ENCODE data around the gene KTN1.

KTN1 gene

GRCh38 chr14:55701638-55702037, 121.6 kb downstream of the KTN1 start:
- Histone ChIP-seq H3K4me3 (ENCODE audit: low read length) (no peak overlapping the region), H3K4me1 (ENCODE audit: control insufficient read depth, insufficient read depth, low read length) (no peaks in the 10 kb centered on the region), H3K27me3 (ENCODE audit: control insufficient read depth, insufficient read depth, low read length) (no peaks in the 10 kb centered on the region), H3K27ac (ENCODE audit: low read depth, low read length) (no peak overlapping the region), H3K36me3 (ENCODE audit: control insufficient read depth, insufficient read depth, low read length) (peaks cover 2% of the 10 kb centered on the region), H3K9ac (ENCODE audit: low read length) (no peak overlapping the region)

GRCh38 chr14:55702511-55702910, 122.5 kb downstream of the KTN1 start:
- Histone ChIP-seq H3K9ac (ENCODE audit: low read length) (no peak overlapping the region), H3K4me1 (ENCODE audit: control insufficient read depth, insufficient read depth, low read length) (no peaks in the 10 kb centered on the region), H3K27ac (ENCODE audit: low read depth, low read length) (no peak overlapping the region), H3K27me3 (ENCODE audit: control insufficient read depth, insufficient read depth, low read length) (no peaks in the 10 kb centered on the region), H3K4me3 (ENCODE audit: low read length) (no peak overlapping the region), H3K36me3 (ENCODE audit: control insufficient read depth, insufficient read depth, low read length) (peaks cover 2% of the 10 kb centered on the region)

DNA sequence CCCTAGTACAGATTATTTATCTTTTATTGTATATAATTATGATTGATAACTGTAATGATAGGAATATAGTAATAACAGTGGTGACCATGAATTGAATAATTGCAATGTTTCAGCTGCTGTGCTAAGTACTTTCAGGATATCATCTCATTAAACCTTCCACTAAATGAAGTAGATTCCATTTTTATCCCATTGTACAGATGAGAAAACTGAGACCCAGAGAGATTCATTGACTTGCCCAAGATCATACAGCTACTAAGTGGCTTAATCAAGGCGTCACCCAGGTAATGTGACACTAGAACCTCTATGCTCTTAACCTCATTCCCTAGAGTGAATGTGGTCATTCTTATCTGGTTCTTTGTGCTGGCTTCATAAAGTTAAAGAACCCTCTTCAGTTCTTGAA, 124.6 kb downstream of the KTN1 start:
- Histone ChIP-seq H3K9ac (ENCODE audit: low read length) (no peak overlapping the region), H3K27me3 (ENCODE audit: control insufficient read depth, insufficient read depth, low read length) (no peaks in the 10 kb centered on the region)

DNA sequence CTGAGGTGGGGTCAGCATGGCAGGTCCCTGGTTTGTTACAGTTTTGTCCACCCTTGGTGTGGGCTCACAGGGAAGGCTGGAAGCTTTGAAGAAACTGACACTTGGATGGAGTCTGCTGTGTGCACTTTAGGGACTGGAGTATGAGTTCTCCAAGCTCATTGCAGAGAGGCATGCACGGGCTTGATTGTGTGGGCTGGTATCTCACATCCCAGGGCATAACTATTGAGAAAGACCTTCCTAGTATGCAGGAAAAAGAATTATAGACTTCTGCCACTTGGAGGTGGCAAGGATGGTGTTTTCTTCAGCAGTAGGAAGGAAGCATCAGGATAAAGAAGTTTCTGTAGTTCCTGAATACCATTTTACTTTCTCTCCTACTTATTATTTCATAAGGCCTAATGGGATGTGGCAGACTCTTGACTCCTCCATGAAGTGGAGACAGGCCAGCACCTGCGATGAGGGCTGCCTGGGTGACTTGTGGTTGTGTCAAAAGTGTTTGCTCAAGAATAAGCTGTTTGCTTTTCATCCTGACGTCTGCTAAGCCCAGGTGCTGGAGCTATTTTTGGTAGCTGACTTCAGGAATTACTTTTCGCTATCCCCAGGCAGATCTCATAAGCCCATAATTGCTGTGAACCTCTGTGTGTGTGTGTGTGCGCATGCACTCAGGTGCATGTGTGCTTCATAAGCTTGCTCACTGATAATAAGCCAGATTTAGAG, 125.8 kb downstream of the KTN1 start:
- H3K27me3 ChIP-seq (ENCODE audit: control insufficient read depth, insufficient read depth, low read length): no peaks in the 10 kb centered on the region
- H3K36me3 ChIP-seq (ENCODE audit: control insufficient read depth, insufficient read depth, low read length): no peaks in the 10 kb centered on the region
- no peak overlapping the region for H3K9ac ChIP-seq (ENCODE audit: low read length)
- no peak overlapping the region for H3K27ac ChIP-seq (ENCODE audit: low read depth, low read length)
- no peak overlapping the region for H3K4me3 ChIP-seq (ENCODE audit: low read length)
- H3K4me1 ChIP-seq (ENCODE audit: control insufficient read depth, insufficient read depth, low read length): no peaks in the 10 kb centered on the region

More for the DNA sequence above, 124.6 kb downstream of the KTN1 start:
- no peaks in the 10 kb centered on the region for H3K36me3 ChIP-seq (ENCODE audit: control insufficient read depth, insufficient read depth, low read length)
- no peaks in the 10 kb centered on the region for H3K4me1 ChIP-seq (ENCODE audit: control insufficient read depth, insufficient read depth, low read length)
- H3K4me3 ChIP-seq (ENCODE audit: low read length): no peak overlapping the region
- no peak overlapping the region for H3K27ac ChIP-seq (ENCODE audit: low read depth, low read length)

DNA sequence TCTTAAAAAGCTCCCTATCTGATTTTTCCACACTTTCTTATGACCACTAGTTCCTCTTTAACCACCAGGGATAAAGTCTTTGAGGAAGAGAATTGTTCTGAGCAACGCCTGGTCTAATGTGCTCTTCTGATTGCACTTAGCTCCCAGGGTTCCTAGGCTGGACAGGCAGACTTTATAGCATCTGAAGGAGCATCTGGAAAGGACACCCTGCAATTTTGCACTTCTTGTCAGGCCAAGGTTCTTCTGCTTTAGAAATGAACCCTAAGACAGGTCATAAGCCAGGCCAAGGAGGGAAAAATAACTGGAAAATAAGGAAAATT, 126.3 kb downstream of the KTN1 start:
- H3K27me3 ChIP-seq (ENCODE audit: control insufficient read depth, insufficient read depth, low read length): no peaks in the 10 kb centered on the region
- H3K36me3 ChIP-seq (ENCODE audit: control insufficient read depth, insufficient read depth, low read length): no peaks in the 10 kb centered on the region
- H3K4me3 ChIP-seq (ENCODE audit: low read length): no peak overlapping the region
- H3K27ac ChIP-seq (ENCODE audit: low read depth, low read length): no peak overlapping the region
- no peaks in the 10 kb centered on the region for H3K4me1 ChIP-seq (ENCODE audit: control insufficient read depth, insufficient read depth, low read length)
- H3K9ac ChIP-seq (ENCODE audit: low read length): no peak overlapping the region

GRCh38 chr14:55706893-55707292, 126.9 kb downstream of the KTN1 start:
- Histone ChIP-seq H3K4me1 (ENCODE audit: control insufficient read depth, insufficient read depth, low read length) (no peaks in the 10 kb centered on the region), H3K4me3 (ENCODE audit: low read length) (no peak overlapping the region), H3K36me3 (ENCODE audit: control insufficient read depth, insufficient read depth, low read length) (no peaks in the 10 kb centered on the region), H3K27ac (ENCODE audit: low read depth, low read length) (no peak overlapping the region), H3K27me3 (ENCODE audit: control insufficient read depth, insufficient read depth, low read length) (no peaks in the 10 kb centered on the region), H3K9ac (ENCODE audit: low read length) (no peak overlapping the region)

- Histone ChIP-seq H3K4me1 (ENCODE audit: control insufficient read depth, insufficient read depth, low read length) (no peaks in the 10 kb centered on the region), H3K36me3 (ENCODE audit: control insufficient read depth, insufficient read depth, low read length) (no peaks in the 10 kb centered on the region), H3K27me3 (ENCODE audit: control insufficient read depth, insufficient read depth, low read length) (no peaks in the 10 kb centered on the region), H3K4me3 (ENCODE audit: low read length) (no peak overlapping the region), H3K9ac (ENCODE audit: low read length) (no peak overlapping the region), H3K27ac (ENCODE audit: low read depth, low read length) (no peak overlapping the region)
Observed at GRCh38 chr14:55707365-55707804, 127.4 kb downstream of the KTN1 start.

DNA sequence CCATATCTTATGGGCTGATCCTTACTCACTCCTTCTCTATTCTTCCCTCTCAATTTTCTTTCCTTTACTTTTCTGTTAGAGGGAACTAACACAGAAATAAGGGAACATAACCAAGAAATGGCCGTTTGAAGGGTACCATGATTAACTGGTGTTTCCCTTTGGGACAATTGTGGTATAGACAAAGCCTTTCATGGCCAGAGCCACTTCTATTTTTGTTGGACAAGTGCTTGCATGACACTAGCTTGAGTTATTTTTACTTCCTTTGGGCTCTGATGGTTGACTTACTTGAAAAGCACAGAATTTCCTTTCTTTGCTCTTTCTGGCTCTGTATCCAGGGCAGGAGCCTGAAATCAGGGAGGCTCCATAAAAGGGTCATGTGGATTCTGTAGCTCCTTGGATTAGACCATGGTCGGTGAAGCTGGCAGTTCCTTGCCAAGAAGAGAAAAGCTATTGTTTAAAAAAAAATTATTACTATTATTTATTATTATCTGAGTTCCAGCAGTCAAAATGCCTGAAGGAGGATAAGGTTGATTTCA, 130.6 kb downstream of the KTN1 start:
- no peaks in the 10 kb centered on the region for H3K4me1 ChIP-seq (ENCODE audit: control insufficient read depth, insufficient read depth, low read length)

DNA sequence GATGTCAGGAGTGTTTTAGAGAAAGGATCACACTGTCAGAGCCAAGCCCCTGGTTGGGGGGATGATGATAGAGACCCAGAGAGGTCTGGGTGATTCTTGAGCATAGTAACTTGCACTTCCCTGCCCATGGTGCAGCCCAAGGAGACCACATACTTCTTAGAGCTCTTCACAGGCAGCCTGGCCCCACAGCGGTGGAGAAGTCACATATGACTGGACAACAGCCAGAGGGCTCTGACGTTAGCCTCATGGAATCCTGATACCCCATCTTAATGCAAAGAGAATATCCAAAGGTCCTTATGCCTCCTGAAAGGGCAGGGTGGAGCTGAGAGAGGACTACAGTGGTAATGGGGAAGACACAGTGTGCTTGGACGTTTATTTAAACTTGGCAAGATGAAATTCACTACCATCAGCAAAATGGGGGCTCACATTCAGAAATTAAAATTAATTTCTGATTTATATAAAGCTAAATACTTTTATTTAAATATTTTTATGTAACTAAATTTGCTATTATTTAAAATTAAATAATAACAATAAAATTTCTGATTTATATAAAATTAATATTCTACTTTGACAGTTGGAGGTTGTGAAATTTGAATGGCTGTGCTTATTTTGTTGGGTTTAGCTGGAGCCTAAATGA, 131.3 kb downstream of the KTN1 start:
- Histone ChIP-seq H3K4me1 (ENCODE audit: control insufficient read depth, insufficient read depth, low read length) (no peaks in the 10 kb centered on the region), H3K9ac (ENCODE audit: low read length) (no peak overlapping the region), H3K27me3 (ENCODE audit: control insufficient read depth, insufficient read depth, low read length) (no peaks in the 10 kb centered on the region), H3K4me3 (ENCODE audit: low read length) (no peak overlapping the region), H3K36me3 (ENCODE audit: control insufficient read depth, insufficient read depth, low read length) (no peaks in the 10 kb centered on the region), H3K27ac (ENCODE audit: low read depth, low read length) (no peak overlapping the region)

More for the DNA sequence above, 130.6 kb downstream of the KTN1 start:
- Histone ChIP-seq H3K9ac (ENCODE audit: low read length) (no peak overlapping the region), H3K4me3 (ENCODE audit: low read length) (no peak overlapping the region), H3K36me3 (ENCODE audit: control insufficient read depth, insufficient read depth, low read length) (no peaks in the 10 kb centered on the region), H3K27ac (ENCODE audit: low read depth, low read length) (no peak overlapping the region), H3K27me3 (ENCODE audit: control insufficient read depth, insufficient read depth, low read length) (no peaks in the 10 kb centered on the region)

- no peak overlapping the region for H3K9ac ChIP-seq (ENCODE audit: low read length)
- no peak overlapping the region for H3K4me3 ChIP-seq (ENCODE audit: low read length)
- H3K27me3 ChIP-seq (ENCODE audit: control insufficient read depth, insufficient read depth, low read length): no peaks in the 10 kb centered on the region
- no peak overlapping the region for H3K27ac ChIP-seq (ENCODE audit: low read depth, low read length)
- H3K4me1 ChIP-seq (ENCODE audit: control insufficient read depth, insufficient read depth, low read length): no peaks in the 10 kb centered on the region
- H3K36me3 ChIP-seq (ENCODE audit: control insufficient read depth, insufficient read depth, low read length): no peaks in the 10 kb centered on the region
Observed at GRCh38 chr14:55712491-55712890, 132.5 kb downstream of the KTN1 start.

- Histone ChIP-seq H3K9ac (ENCODE audit: low read length) (no peak overlapping the region), H3K4me1 (ENCODE audit: control insufficient read depth, insufficient read depth, low read length) (no peaks in the 10 kb centered on the region), H3K27me3 (ENCODE audit: control insufficient read depth, insufficient read depth, low read length) (no peaks in the 10 kb centered on the region), H3K4me3 (ENCODE audit: low read length) (no peak overlapping the region), H3K27ac (ENCODE audit: low read depth, low read length) (no peak overlapping the region), H3K36me3 (ENCODE audit: control insufficient read depth, insufficient read depth, low read length) (no peaks in the 10 kb centered on the region)
Observed at GRCh38 chr14:55713486-55713885, 133.5 kb downstream of the KTN1 start.

GRCh38 chr14:55715889-55716288, 135.9 kb downstream of the KTN1 start:
- no peaks in the 10 kb centered on the region for H3K36me3 ChIP-seq (ENCODE audit: control insufficient read depth, insufficient read depth, low read length)
- no peaks in the 10 kb centered on the region for H3K27me3 ChIP-seq (ENCODE audit: control insufficient read depth, insufficient read depth, low read length)
- H3K4me1 ChIP-seq (ENCODE audit: control insufficient read depth, insufficient read depth, low read length): no peaks in the 10 kb centered on the region
- no peak overlapping the region for H3K4me3 ChIP-seq (ENCODE audit: low read length)
- H3K27ac ChIP-seq (ENCODE audit: low read depth, low read length): no peak overlapping the region
- no peak overlapping the region for H3K9ac ChIP-seq (ENCODE audit: low read length)

DNA sequence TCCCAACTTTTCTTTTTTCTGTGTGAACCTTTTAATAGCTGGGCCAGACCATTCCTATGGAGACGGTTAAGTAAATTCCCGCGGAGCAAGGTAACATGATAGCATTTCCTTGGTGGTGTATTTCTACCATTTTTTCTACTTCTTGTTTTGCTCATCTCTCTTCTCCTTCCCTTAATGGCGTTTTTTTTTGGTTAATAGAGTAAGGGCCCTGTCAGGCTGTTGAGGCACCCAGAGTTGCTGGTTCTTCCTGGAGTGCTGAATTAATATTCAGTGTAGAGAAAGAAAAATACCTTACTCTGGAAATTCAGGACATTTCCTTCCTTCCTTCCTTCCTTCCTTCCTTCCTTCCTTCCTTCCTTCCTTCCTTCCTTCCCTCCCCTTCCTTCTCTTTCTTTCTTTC, 137.6 kb downstream of the KTN1 start:
- no peaks in the 10 kb centered on the region for H3K27me3 ChIP-seq (ENCODE audit: control insufficient read depth, insufficient read depth, low read length)
- no peak overlapping the region for H3K4me3 ChIP-seq (ENCODE audit: low read length)
- H3K9ac ChIP-seq (ENCODE audit: low read length): no peak overlapping the region
- no peaks in the 10 kb centered on the region for H3K36me3 ChIP-seq (ENCODE audit: control insufficient read depth, insufficient read depth, low read length)
- no peaks in the 10 kb centered on the region for H3K4me1 ChIP-seq (ENCODE audit: control insufficient read depth, insufficient read depth, low read length)
- H3K27ac ChIP-seq (ENCODE audit: low read depth, low read length): no peak overlapping the region

Data from rectal smooth muscle tissue (tissue), 1 donor.